GM21390 (cell line): Measurements from ENCODE around the gene PAXX.

Experiments used
- ATAC-seq: cut with Tn5 transposase; IDR thresholded peaks from one replicate; pipeline ENCODE4 v1.9.1; 2021; ENCODE audit not compliant: unreplicated experiment

PAXX gene

GRCh38 chr9:136980669-136981478 is 11.3 kb upstream of the PAXX start:
- no peak for ATAC-seq

- ATAC-seq: no peak
Measured at GRCh38 chr9:136981588-136982231, 10.5 kb upstream of the PAXX start.

GRCh38 chr9:136982232-136983051 is 9.8 kb upstream of the PAXX start, which contains the start of gene LCNL1:
TSS of gene LCNL1 (plus strand) at chr9:136982993. CDS start at chr9:136983587, 594 bp downstream.
- no peak for ATAC-seq

GRCh38 chr9:136983167-136983566 is 9.1 kb upstream of the PAXX start:
- no peak for ATAC-seq

- ATAC-seq: no peak
Measured at GRCh38 chr9:136983656-136984314, 8.4 kb upstream of the PAXX start.

- no peak for ATAC-seq
Measured at GRCh38 chr9:136984464-136985026, 7.7 kb upstream of the PAXX start.

- ATAC-seq: no peak
Measured at GRCh38 chr9:136985027-136985602, 7.1 kb upstream of the PAXX start.

- ATAC-seq: no peak
Measured at GRCh38 chr9:136985853-136986252, 6.4 kb upstream of the PAXX start.

- ATAC-seq: no peak
Measured at GRCh38 chr9:136988872-136989271, 3.4 kb upstream of the PAXX start.

GRCh38 chr9:136990242-136990911 is 1.8 kb upstream of the PAXX start:
- no peak for ATAC-seq

GRCh38 chr9:136992819-136993369 is 672 bp downstream of the PAXX start:
- ATAC-seq: no peak

- no peak for ATAC-seq
Measured at GRCh38 chr9:136994180-136994887, 2.1 kb downstream of the PAXX start.

- no peak for ATAC-seq
Measured at GRCh38 chr9:136994888-136995230, 2.6 kb downstream of the PAXX start.

GRCh38 chr9:136995362-136995761 is 3.1 kb downstream of the PAXX start:
- ATAC-seq: no peak

GRCh38 chr9:136995772-136996311 is 3.6 kb downstream of the PAXX start:
- ATAC-seq: no peak

GRCh38 chr9:136996361-136997292 is 4.4 kb downstream of the PAXX start, which contains the start of gene CLIC3:
TSS of gene CLIC3 (minus strand) at chr9:136996568. CDS start at chr9:136996543, 25 bp downstream.
- no peak for ATAC-seq

- no peak for ATAC-seq
Measured at GRCh38 chr9:136997371-136997770, 5.1 kb downstream of the PAXX start.
